Stimulated activated CD4-positive, alpha-beta T cell treated with anti-CD3 and anti-CD28 coated beads, Interleukin-2, amount 100 ng/mL, for 48 hours (primary cell): ENCODE results near the gene CRYBA4.

ENCODE experiments used
- DNase-seq, 2 donors: peaks; one replicate each; pipeline ENCODE4 v3.0.0-alpha.2; 2020

Gene CRYBA4

DNA sequence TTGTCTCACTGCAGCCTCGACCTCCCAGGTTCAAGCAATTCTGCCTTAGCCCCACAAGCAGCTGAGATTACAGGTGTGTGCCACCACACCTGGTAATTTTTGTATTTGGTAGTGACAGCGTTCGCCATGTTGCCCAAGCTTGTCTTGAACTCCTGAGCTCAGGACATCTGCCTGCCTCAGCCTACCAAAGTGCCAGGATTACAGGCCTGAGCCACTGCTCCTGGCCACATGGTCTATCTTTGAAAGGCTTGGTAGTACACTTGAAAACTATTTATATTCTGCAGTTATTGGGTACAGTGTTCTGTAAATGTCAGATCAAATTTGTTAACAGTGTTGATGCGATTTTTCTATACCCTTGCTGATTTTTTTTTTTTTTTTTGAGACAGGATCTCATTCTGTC is 9.5 kb downstream of the CRYBA4 start:
- DNase-seq, result no peak

DNA sequence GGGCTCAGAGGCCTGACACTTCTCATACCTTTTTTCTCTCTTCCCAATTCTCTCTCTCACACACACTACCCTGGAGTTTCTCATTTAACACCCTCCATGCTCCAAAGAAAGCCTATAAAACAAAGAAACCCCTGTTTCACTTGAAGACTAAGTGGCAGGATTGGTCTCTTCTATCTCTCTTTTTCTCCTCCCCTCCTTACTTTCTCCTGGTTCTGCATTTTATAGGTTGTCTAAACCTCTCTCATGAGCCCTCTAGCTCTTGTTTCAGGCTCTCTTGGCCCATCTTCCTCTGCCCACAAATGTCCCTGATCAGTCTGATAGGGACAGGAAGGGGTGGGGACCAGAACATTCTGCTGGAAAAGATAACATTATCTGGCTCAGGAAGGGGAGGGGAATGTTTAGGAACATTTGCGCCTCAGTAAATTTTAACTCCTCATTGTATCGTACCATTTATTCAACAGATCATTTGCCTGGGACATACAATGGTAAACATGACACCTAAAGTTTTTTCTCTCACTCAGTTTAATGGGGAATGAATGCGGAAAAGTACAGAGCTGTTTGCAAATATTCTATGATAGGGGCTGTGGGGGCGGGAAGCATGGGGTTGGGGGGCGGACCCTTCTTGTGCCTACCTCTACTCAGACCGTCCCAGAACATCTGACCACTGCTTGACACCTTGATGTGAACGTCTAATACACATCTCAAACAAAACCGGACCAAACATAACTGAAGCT is 10.8 kb downstream of the CRYBA4 start:
- DNase-seq, result no peak

DNA sequence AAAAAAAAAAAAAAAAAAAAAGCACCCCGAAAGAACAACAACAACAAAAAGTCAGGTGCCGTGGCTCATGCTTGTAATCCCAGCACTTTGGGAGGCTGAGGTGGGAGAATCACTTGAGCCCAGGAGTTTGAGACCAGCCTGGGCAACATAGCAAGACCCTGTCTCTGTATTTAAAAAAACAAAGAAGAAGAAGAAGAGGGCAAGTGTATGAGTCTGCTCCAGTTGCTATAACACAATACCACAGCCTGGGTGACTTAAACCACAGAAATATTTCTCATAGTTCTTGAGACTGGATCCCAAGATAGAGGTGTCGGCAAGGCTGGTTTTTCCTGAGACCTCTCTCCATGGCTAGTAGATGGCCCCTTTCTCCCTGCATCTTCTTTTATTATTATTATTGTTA is 12.4 kb downstream of the CRYBA4 start:
- no peak for DNase-seq

DNA sequence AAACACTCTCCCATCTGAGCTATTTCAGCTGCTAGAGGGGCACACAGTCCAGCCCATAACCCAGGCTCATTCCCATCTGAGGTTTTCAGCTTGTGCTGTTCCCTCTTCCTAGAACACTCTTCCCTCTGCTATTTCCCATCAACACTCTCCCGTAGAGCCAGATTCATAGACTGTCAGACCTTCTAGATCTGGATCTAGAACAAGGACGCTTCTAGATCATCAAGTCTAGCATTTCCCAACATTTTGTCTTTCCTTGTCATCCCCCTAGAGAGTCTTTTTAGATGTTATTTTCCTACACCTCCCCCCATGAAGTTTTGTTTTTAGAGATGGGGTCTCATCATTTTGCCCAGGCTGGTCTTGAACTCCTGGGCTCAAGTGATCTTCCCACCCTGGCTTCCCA is 13.4 kb downstream of the CRYBA4 start:
- no peak for DNase-seq

DNA sequence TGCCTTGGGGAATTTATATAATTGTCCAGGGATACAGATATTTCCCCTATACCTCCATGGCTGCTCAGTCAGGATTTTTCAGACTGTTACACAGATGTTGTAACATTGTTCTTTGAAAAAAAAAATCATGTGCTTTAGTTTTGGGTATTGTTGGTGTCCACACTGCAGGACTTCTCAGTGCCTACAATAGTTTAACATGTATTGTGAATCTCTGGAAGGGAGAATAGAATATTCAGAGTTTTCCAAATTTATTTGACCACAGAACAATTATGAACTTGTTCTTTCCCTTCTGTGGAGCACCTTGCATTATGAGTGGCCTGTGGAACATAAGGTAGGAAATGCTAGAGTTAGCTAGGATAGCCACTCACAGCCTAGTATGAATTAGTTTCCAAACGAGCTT is 14.5 kb downstream of the CRYBA4 start:
- no peak for DNase-seq

DNA sequence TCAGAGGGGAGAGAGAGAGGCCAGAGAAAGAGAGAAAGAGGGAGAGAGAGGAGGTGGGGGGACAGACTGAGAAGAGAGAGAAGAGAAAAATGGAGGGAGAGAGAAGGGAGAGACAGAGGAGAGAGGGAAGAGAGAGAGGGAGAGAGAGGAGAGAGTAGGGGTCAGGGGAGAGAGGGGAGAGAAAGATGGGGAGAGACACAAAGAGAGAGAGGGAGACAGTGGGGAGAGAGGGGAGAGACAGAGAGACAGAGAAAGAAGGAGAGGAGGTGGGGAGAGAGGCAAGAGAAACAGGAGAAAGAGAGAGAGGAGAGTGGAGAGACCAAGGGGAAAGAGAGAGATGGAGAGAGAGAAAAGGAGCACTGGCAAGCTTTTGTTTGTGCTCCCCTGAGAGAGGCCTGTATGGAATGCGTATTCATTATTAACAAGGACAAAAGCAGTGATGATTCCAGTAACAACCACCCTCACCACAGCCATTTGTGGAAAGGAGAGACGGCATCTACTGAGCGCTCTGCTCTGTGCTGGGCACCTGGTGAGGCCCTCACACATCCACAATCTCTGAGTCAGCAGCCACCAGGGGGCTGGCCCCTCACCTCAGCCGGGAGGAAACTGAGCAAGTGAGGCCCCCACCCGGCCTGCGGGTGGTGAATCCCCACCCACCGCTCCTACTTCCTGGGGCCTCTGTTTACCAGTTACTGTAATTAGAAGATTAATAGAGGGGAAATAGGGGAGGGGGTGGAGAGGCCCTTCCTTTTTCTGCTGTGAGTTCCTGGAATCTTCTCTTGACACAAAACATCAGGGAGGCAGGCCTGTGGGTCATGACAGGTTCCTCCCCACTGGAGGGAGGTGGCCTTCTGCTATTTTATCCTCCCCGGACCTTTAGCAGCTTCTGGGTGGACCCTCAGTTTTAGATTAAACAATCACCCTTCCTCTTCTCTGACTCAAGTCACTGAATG is 21.0 kb downstream of the CRYBA4 start:
- peak; percentile 67 to 76 for DNase-seq

DNA sequence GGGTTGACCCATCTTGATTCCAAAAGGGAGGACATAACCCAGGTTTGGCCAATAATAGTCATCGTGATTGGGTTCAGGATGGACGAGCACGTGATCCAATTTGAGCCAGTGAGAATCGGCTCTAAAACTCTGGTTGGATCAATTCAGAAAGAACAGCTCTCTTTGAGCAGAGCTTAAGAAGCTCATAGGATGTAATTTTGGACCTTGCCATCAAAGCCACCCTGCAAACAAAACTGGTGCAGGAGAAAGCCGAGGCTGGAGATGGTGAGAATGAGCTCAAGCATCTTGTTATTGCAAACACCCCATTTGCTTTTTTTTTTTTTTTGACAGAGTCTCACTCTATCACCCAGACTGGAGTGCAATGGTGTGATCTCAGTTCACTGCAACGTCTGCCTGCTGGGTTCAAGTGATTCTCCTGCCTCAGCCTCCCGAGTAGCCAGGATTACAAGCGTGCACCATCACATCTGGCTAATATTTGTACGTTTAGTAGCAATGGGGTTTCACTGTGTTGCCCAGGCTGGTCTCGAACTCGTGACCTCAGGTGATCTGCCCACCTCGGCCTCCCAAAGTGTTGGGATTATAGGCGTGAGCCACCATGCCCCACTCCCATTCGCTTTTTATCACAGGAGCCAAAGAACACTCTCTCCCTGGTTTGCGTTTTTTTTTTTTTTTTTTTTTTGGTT is 21.8 kb downstream of the CRYBA4 start:
- DNase-seq, result no peak

DNA sequence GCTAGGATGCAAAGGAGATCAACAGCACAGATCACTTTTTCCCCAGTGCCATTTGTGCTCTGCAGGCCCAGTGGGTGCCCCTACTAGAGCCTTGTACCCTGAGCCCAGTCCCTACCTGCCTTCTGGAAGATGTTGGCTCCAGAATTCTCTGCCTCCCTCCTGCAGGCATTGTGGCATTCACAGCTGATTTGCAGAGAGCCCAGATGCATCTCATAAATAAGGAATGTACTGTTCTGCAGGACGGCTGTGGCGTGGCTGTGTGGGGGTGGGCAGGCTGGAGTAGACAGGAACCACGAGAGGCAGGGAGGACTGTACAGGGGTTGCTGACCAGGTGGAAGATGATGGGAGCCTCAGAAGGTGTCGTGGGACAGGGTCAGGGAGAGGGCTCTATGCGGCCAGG is 24.4 kb downstream of the CRYBA4 start:
- no peak for DNase-seq

DNA sequence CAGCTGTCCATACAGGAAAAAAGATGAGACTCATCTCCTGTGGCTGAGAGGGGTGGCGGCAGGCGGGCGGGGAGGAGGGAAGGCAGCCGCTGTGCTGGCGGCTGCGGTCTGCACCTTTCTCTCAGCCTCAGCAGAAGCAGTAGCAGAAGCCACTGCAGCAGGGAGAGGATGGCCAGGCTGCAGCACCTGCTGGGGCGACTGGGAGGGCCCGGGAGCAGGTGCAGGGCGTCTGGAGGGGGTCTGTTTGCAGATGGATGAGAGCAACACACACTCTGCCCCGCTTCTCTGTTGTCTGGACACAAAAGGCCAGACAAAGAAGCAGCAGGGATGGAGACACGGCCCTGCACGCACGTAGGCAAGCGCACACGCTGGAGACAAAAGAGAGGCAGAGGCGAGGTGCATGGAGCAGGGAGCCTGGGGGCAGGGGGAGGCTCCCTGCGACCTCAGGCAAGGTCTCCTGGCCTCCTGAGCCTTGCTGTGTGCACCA is 26.3 kb downstream of the CRYBA4 start:
- no peak for DNase-seq

DNA sequence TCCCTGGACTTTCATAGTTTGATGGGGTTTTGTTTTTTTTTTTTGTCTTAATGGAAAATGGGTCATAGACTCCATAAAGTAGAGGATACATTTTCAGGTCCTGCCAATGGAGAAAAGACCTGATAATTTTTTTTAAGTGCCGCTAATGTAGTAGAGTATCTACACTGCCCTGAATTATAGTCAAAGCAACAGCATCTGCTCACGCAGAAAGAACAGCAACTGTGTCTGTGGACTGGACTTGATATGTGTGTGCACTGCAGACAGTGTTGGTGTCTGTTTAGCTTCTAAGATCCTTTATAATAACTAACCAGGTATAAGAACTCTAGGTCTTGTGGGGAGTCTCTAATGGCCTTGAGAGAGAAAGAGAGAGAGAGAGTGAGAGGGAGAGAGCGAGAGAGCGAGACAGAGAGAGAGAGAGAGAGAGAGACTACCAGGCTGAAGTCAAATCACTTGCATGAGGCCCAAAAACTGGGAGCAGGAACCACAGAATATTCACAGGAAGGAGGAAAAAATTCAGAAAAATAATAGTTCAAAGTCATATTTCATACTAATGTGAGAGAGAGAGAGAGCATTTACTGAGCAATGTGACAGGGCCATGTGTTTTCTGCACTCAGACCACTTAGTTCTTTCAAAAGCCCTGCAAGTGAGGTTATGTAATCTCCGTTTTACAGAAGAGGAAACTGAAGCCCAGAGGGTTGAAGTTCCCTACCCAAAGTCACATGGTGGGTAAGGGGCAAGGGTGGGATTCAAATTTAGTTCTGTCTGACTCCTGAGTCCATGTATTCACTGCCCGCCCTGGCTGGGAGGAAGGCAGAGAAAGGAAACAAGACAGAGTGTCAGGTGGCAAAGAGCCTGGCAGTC is 27.0 kb downstream of the CRYBA4 start:
- no peak for DNase-seq

DNA sequence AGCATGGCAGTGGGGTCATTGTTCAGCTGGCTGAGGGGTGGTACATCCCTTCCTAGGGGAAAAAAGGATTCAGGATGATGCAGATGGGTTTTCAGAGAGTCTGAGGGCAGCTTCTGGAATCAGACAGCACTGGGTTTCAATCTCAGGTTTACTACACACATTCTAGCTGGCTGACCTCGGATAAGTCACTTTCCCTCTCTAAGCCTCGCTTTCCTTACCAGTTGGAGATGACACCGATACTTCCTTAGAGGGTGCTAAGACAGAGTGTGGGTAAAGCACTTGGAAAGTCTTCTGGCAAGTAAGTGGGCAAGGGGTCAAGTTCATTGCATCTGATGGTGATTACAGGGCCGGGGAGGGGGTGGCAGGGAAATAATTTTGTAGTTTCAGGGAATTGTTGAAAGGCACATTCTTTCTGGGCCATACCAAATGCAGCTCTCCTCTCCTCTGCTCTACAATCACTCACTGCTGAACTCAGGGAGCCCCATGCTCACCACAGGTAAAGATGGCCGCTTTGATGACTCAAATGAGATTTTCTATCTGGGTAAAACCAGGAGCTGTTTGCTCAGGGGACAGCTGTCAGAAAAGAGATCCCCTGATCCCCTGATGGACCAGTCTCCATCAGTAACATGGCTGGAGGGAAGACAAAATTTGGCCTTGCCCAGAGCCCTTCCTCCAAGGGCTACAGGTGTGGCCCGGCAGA is 29.1 kb downstream of the CRYBA4 start:
- no peak for DNase-seq

DNA sequence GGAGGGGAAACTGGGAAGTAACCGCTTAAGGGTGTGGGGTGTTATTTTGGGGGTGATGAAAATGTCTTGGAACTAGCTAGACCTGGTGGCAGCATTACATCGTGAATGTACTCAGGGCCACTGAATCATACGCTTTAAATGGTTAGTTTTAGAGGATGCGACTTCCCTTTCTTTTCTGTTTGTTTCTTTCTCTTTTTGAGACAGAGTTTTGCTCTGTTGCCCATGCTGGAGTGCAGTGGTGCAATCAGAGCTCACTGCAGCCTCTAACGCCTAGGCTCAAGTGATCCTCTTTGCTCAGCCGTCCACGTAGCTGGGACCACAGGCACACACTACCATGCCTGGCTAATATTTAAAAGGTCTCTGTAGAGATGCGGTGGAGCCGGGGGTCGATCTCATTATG is 30.1 kb downstream of the CRYBA4 start:
- DNase-seq, result no peak

DNA sequence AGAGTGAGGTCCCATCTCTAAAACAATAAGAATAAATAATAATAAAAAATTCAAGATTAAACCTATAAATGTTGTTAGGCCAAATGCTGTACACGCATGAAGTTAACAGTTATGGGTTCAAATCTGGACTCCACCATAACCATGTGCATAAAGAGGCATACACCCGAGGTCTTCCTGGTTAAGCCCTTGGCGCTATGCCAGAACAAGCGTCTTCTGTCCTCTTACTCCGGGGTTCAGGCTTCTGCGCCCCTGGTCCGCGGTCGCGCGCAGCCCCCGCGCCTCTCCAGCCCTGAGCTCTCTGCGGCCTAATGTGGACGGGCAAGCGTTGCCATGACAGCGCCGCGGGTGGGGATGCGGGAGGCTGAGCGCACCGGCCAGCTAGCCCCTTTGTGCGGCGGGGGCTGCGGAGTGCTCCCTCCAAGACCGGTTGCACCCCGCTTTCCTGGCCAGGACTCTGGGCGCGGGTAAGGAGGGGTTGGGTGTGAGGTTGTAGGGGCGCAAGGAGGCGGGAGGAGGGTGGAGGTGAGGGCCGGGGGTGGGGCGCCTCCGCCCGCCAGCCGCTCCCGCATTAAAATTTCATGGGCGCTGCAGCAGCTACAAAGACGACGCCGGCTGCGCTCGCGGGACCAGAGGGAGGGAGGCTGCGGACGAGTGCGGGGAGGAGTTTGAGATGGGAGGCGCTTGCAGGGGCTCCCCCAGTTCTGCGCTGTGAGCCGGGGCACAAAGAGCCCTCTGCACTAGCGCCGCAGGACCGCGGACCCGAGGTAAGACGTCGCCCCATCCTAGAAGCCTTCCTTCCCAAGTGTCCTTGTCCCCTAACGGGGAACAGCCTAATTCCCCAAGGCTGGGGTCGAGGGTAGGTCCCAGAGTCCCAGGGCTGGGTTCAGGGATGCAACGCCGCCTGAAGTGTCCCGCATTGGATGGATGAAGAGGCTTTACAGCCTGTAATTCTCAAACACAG is 35.4 kb downstream of the CRYBA4 start, which contains the start of gene MIAT:
Gene MIAT (plus strand): TSS at position 698 of the 961 bp plus-strand sequence.
- peak; percentile 48 to 57 for DNase-seq

DNA sequence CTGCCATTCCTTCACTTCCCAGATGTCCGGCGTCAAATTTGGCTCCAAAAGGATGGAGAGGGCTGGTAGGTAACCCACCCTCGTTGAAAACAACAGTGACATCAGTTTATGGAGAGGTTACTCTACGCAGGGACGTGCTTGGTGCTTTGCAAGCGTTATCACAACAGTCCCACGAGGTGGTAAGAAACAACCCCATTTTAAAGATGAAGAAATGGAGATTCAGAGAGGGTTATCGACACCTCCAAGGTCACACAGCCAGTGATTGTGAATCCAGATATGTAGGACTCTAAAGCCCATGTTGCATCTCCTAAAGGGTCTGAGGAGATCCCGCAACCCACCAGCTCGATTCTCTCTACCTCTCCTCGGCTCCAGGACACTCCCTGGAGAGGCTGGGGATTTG is 36.4 kb downstream of the CRYBA4 start:
- DNase-seq, result no peak

DNA sequence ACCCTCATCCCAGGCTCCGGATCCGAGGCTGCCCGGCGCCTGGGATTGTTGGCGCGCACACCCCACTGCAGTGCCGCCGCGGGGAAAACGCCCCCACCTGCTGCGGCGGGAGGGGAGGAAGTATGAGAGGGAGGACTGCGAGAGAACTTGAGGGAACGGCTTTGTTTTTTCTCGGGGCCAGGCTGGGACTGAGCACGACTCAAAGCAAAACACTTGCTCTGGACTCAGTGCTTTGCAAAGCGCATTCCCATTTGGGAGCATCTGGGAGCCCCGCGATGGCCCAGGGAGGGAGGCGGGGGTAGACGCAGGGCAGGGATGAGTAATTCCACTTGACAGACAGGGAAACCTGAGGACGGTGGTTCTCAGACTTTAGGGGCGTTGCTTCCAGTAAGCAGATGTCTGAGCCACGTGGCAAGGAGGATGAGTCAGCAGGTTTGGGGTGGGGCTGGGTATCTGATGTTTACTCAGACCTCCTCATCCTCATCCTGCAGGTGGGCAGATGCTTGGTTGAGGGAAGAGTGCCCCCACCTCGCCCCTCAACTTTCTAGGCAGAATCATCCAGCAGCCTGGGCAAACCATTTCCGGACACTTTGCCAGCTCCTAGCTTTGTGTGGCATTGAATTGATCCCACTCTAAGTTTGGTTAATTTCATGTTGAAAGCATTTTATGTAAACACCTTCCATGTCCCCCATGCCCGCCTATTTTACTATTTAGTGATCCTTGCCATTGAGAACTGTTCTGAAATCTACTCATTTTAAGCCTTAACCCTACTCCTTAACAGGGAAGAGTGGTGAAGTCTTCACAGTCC is 37.1 kb downstream of the CRYBA4 start:
- DNase-seq, result peak; percentile 68 to 78

DNA sequence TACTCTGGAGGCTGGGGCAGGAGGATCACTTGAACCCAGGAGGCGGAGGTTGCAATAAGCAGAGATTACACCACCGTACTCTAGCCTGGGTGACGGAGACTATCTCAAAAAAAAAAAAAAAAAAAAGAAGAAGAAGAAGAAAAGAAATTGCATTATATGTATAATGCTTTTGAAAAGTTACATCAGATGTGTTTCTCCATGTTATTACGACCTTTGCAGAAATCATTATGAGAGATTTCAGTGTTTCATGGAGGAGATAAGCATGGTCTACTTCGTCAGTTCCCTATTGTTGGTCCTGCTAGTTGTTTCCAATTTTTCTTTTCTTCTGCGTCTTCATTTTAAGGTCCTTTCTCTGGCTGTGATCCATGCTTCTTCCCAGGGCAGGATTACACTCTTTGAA is 38.6 kb downstream of the CRYBA4 start:
- no peak for DNase-seq

DNA sequence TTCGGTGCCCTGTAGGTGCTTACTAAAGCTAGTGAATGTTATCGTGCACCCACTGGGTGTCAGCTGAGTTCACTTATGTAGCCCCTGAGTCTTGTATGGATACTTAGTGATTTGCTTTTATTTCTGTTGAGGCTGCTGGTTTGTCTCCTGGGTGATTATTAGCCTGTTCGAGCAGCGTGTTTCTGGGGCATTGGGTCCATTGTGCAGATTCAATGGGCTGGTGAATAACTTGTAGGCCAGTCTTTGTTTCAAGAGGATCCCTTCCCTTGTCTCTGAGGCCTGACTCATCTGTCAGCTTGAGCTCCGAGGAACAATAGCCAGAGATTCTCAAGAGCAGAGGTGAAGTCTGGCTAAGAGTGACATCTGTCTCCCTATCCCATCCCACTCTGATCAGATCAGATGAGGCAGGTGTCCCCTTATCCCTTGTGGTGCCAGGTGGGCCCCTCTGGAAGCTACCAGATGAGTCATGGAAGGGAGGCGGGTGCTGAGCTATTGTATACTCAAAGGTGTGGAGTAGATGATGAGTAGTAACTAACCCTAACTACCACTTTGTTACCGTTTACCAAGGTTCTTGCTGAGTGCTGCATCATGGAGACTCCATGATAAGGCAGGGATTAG is 39.3 kb downstream of the CRYBA4 start:
- no peak for DNase-seq

DNA sequence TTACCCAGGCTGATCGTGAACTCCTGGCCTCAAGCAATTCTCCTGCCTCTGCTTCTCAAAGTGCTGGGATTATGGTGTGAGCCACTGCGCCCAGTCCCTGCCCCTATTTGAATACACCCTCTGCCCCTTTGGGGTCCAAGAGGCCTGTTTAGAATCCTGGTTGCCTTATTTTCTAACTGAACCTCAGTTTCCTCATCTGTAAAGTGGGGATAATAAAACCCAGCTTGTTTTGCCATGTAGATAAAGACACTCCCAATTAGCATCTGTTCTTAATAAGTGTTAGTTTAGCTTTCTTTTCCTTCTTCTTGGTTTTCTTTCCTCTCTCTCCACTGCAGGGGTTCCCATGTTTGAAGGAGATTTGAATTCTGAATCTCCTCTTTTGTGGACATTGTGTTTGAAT is 40.4 kb downstream of the CRYBA4 start:
- no peak for DNase-seq

DNA sequence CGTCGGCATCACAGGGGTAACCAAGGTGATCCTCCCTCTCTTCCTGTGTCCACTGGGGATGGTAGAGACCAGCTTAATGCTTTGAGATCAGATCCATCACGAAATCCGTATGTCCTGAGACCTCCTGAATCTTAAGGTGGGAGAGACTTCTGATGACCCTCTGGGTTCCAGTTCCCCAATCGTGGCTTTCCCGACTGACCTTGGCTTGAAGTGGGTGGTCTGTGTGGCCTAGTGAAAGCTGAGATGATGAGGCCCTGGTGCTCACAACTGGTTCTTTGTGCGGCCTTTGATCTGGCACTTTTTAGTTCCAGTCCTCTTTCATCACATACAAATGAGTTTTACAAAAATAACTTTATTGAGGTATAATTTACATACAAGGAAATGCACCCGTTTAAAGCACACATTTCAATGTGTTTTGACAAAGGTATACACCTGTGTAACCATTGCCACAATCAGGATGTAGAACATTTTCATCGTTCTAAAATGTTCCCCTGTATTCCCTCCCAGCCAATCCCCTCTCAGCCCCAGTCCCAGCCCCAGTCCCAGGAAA is 41.7 kb downstream of the CRYBA4 start:
- DNase-seq, result no peak
